RWPE2 (cell line): ENCODE results near the gene C19orf44.
A peak's percentile ranks its signal among the peaks of the same experiment; 100 is the strongest.
"Not testable (repeated sequence)": the region's sequence is repeated elsewhere in the genome, so short reads cannot be mapped to it uniquely, and the experiment has no call there.

Experiments used
- ATAC-seq: fragments of 200-7000 bp; cut with Tn5 transposase; 3 replicates; pipeline ENCODE4 v1.9.1; 2021; ENCODE audit warnings: low read depth
- DNase-seq: peaks from one replicate; pipeline ENCODE4 v3.0.0-alpha.2; 2020; ENCODE audit warnings: low spot score
- H3K27ac ChIP-seq: fragments of 450-650 bp; 2 replicates; pipeline ENCODE4 v1.5.1; 2017; ENCODE audit warnings: mild to moderate bottlenecking; ENCODE audit not compliant: poor library complexity, severe bottlenecking
- H3K27me3 ChIP-seq: fragments of 250-450 bp; sonication (Bioruptor Pico); 2 replicates; pipeline ENCODE4 v1.5.1; 2021; ENCODE audit warnings: mild to moderate bottlenecking, moderate library complexity; ENCODE audit not compliant: insufficient read depth, poor library complexity, severe bottlenecking
- H3K36me3 ChIP-seq: fragments of 250-450 bp; sonication (Bioruptor Pico); 2 replicates; pipeline ENCODE4 v1.5.1; 2020; ENCODE audit warnings: low read depth, mild to moderate bottlenecking, moderate library complexity
- H3K4me1 ChIP-seq: fragments of 250-450 bp; sonication (Bioruptor Pico); 2 replicates; pipeline ENCODE4 v1.5.1; 2021; ENCODE audit warnings: mild to moderate bottlenecking, moderate library complexity; ENCODE audit not compliant: insufficient read depth, poor library complexity, severe bottlenecking
- H3K4me3 ChIP-seq: fragments of 250-450 bp; sonication (Bioruptor Pico); 2 replicates; pipeline ENCODE4 v1.5.1; 2021; ENCODE audit warnings: mild to moderate bottlenecking, moderate library complexity; ENCODE audit not compliant: severe bottlenecking
- H3K9me3 ChIP-seq: fragments of 250-450 bp; sonication (Bioruptor Pico); 2 replicates; pipeline ENCODE4 v1.5.1; 2021; ENCODE audit warnings: mild to moderate bottlenecking, moderate library complexity; ENCODE audit not compliant: severe bottlenecking
- CTCF ChIP-seq: fragments of 450-650 bp; IDR thresholded peaks from one replicate; pipeline ENCODE4 v1.5.1; 2017; ENCODE audit warnings: mild to moderate bottlenecking, moderate library complexity; ENCODE audit not compliant: poor library complexity, severe bottlenecking

The C19orf44 gene

GRCh38 chr19:16495982-16496612 is at the start of gene C19orf44, which contains the start of gene CALR3:
C19orf44 (plus strand) TSS chr19:16496394; CDS start chr19:16500793, 4,399 bp downstream.
CALR3 (minus strand) TSS chr19:16496167; CDS start chr19:16496129, 38 bp downstream.
- H3K4me1 ChIP-seq: no peaks in the 10 kb centered on the region

GRCh38 chr19:16446724-16447368 is 49.3 kb upstream of the C19orf44 start:
- ATAC-seq (peak; percentile 77), DNase-seq (no peak)
- no peak overlapping the region for H3K4me3 ChIP-seq
- peaks cover 10% of the 10 kb centered on the region for H3K4me1 ChIP-seq
- H3K27me3 ChIP-seq: no peaks in the 10 kb centered on the region
- H3K36me3 ChIP-seq: no peaks in the 10 kb centered on the region; the same call in 1 of the 2 replicates
- H3K9me3 ChIP-seq: no peaks in the 10 kb centered on the region
- no peak overlapping the region for H3K27ac ChIP-seq
- TF ChIP-seq CTCF: no peak

More at GRCh38 chr19:16495982-16496612, at the start of gene C19orf44, which contains the start of gene CALR3:
- Histone ChIP-seq H3K27me3 (no peaks in the 10 kb centered on the region), H3K4me3 (peak within 1 kb of the TSS; percentile 76), H3K9me3 (no peaks in the 10 kb centered on the region), H3K36me3 (no peaks in the 10 kb centered on the region), H3K27ac (no peak within 1 kb of the TSS)
- no peak for TF ChIP-seq CTCF
- ATAC-seq: peak; percentile 99
- DNase-seq: peak; percentile 97

- not testable (repeated sequence) for ATAC-seq, H3K9me3 ChIP-seq, H3K4me3 ChIP-seq, H3K27ac ChIP-seq, H3K27me3 ChIP-seq, DNase-seq, H3K36me3 ChIP-seq
- peaks cover 10% of the 10 kb centered on the region for H3K4me1 ChIP-seq
Measured at GRCh38 chr19:16448872-16449271, 47.3 kb upstream of the C19orf44 start.

GRCh38 chr19:16449330-16449961 is 46.7 kb upstream of the C19orf44 start:
- TF ChIP-seq CTCF: no peak
- DNase-seq (no peak), ATAC-seq (no peak)
- Histone ChIP-seq H3K4me3 (no peak overlapping the region), H3K9me3 (no peaks in the 10 kb centered on the region), H3K4me1 (peaks cover 10% of the 10 kb centered on the region), H3K27ac (no peak overlapping the region), H3K27me3 (no peaks in the 10 kb centered on the region), H3K36me3 (no peaks in the 10 kb centered on the region)

DNA sequence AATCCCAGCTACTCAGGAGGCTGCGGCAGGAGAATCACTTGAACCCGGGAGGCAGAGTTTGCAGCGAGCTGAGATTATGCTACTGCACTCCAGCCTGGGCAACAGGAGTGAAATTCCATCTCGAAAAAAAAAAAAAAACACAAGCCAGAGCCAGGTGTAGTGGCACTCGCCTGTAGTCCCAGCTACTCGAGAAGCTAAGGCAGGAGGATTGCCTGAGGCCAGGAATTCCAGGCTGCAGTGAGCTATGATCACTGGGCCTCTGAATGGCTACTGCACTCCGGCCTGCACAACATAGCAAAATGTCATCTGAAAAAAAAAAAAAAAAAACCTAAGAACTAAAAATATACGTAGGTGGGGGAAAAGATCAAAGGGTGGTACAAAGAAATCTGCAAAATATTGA is 43.9 kb upstream of the C19orf44 start:
- no peak for ATAC-seq
- H3K27me3 ChIP-seq: no peaks in the 10 kb centered on the region
- no peak for DNase-seq
- no peak overlapping the region for H3K27ac ChIP-seq
- peaks cover 13% of the 10 kb centered on the region for H3K4me1 ChIP-seq
- TF ChIP-seq CTCF: no peak
- H3K4me3 ChIP-seq: no peak overlapping the region
- no peaks in the 10 kb centered on the region for H3K36me3 ChIP-seq
- H3K9me3 ChIP-seq: no peaks in the 10 kb centered on the region
